ENCODE results near the gene PCDHGA7.
A peak's percentile ranks its signal among the peaks of the same experiment; 100 is the strongest.
"Not testable (repeated sequence)": the region's sequence is repeated elsewhere in the genome, so short reads cannot be mapped to it uniquely, and the experiment has no call there.

The PCDHGA7 gene

DNA sequence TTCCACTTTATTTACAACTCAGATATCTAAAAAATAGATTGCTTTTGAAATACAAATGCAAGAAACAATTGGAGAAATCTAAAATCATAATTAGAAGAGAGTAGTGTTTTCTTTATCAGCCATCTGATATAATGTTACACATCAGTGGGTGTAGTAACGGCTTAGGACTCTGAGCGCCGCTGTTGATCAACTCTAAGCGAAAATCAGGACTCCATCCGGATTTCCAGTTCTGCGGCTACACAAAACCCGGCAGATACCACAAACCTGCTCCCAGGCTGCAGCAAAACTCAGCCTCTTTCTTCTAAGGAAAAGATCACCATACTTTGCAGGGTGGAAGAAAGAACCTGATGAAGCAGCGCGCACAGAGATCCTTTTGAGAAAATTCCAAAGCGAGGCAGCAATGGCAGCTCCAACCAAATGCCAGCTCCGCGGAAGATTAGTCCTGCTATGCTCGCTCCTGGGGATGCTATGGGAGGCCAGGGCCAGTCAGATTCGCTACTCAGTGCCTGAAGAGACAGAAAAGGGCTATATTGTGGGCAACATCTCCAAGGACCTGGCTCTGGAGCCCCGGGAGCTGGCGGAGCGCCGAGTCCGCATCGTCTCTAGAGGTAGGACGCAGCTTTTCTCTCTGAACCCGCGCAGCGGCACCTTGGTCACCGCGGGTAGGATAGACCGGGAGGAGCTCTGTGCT lies 20.2 kb downstream of the PCDHGA7 start, which contains the start of gene PCDHGA9:
TSS of gene PCDHGA9 (plus strand) at position 226 of the 691 bp plus-strand sequence. CDS start at position 401, 175 bp downstream.
- H3K27me3 ChIP-seq (ENCODE audit: control insufficient read depth, insufficient read depth, low read length), result no peaks in the 10 kb centered on the region
- WGBS (ENCODE audit: insufficient coverage, insufficient read length), result no CpG with 5 or more reads among the region's 27 CpGs
- H3K9me3 ChIP-seq (ENCODE audit: control insufficient read depth, insufficient read depth, low read length), result no peaks in the 10 kb centered on the region; the same call in 1 of the 2 replicates
- no peak within 1 kb of the TSS for H3K4me3 ChIP-seq (ENCODE audit: low read length)
- H3K27ac ChIP-seq (ENCODE audit: low read length), result no peak within 1 kb of the TSS
- no peaks in the 10 kb centered on the region for H3K36me3 ChIP-seq (ENCODE audit: control insufficient read depth, insufficient read depth, low read length)
- no peaks in the 10 kb centered on the region for H3K4me1 ChIP-seq (ENCODE audit: control insufficient read depth, insufficient read depth, low read length)
- no peak for DNase-seq (ENCODE audit: low read depth, low spot score)

DNA sequence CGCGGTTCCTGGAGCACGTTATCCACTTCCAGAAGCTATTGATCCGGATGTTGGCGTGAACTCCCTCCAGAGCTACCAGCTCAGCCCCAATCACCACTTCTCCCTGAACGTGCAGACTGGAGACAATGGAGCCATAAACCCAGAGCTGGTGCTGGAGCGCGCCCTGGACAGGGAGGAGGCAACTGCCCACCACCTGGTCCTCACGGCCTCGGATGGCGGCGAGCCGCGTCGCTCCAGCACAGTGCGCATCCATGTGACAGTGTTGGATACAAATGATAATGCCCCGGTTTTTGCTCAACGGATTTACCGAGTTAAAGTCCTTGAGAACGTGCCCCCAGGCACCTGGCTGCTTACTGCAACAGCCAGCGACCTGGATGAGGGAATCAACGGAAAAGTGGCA lies 20.8 kb downstream of the PCDHGA7 start:
- H3K4me3 ChIP-seq (ENCODE audit: low read length), result no peak overlapping the region
- no peak for DNase-seq (ENCODE audit: low read depth, low spot score)
- H3K4me1 ChIP-seq (ENCODE audit: control insufficient read depth, insufficient read depth, low read length), result no peaks in the 10 kb centered on the region
- no CpG with 5 or more reads among the region's 22 CpGs for WGBS (ENCODE audit: insufficient coverage, insufficient read length)
- no peaks in the 10 kb centered on the region for H3K27me3 ChIP-seq (ENCODE audit: control insufficient read depth, insufficient read depth, low read length)
- no peaks in the 10 kb centered on the region for H3K36me3 ChIP-seq (ENCODE audit: control insufficient read depth, insufficient read depth, low read length)
- no peaks in the 10 kb centered on the region; the same call in 1 of the 2 replicates for H3K9me3 ChIP-seq (ENCODE audit: control insufficient read depth, insufficient read depth, low read length)
- H3K27ac ChIP-seq (ENCODE audit: low read length), result no peak overlapping the region

DNA sequence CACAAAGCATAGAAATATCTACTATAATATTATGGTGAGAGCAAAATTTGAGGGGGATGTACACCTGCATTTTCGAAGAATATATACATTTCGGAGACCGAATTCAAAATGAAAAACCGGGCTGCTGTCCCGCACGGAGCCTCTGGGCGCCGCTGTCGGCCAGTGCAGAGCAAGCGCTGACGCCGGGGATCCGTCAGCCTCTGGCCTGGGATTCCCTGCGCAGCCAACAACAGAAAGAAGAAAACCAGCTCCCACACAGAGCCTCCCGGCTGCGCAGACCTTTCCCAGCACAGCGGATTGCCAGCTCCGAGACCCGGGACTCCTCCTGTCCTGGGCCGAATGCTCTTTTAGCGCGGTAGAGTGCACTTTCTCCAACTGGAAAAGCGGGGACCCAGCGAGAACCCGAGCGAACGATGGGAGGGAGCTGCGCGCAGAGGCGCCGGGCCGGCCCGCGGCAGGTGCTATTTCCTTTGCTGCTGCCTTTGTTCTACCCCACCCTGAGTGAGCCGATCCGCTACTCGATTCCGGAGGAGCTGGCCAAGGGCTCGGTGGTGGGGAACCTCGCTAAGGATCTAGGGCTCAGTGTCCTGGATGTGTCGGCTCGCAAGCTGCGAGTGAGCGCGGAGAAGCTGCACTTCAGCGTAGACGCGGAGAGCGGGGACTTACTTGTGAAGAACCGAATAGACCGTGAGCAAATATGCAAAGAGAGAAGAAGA lies 25.4 kb downstream of the PCDHGA7 start, which contains the start of gene PCDHGB6:
TSS of gene PCDHGB6 (plus strand) at position 232 of the 716 bp plus-strand sequence. CDS start at position 414, 182 bp downstream.
- not testable (repeated sequence) for H3K27ac ChIP-seq (ENCODE audit: low read length); H3K9me3 ChIP-seq (ENCODE audit: control insufficient read depth, insufficient read depth, low read length); DNase-seq (ENCODE audit: low read depth, low spot score); H3K27me3 ChIP-seq (ENCODE audit: control insufficient read depth, insufficient read depth, low read length); H3K36me3 ChIP-seq (ENCODE audit: control insufficient read depth, insufficient read depth, low read length); H3K4me1 ChIP-seq (ENCODE audit: control insufficient read depth, insufficient read depth, low read length)
- no CpG with 5 or more reads among the region's 51 CpGs for WGBS (ENCODE audit: insufficient coverage, insufficient read length)
- H3K4me3 ChIP-seq (ENCODE audit: low read length), result peak within 1 kb of the TSS; percentile 48; the same call in 1 of the 2 replicates

DNA sequence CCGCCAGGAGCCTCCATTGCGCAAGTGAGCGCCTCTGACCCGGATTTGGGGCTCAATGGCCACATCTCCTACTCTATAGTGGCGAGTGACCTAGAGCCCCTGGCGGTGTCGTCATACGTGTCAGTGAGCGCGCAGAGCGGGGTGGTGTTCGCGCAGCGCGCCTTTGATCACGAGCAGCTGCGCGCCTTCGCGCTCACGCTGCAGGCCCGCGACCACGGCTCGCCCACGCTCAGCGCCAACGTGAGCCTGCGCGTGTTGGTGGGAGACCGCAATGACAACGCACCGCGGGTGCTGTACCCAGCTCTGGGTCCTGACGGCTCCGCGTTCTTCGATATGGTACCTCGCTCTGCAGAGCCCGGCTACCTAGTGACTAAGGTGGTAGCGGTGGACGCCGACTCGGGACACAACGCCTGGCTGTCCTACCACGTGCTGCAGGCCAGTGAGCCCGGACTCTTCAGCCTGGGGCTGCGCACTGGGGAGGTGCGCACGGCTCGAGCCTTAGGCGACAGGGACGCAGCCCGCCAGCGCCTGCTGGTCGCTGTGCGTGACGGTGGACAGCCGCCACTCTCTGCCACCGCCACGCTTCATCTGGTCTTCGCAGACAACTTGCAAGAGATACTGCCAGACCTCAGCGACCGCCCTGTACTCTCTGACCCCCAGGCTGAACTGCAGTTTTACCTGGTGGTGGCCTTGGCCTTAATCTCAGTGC lies 27.2 kb downstream of the PCDHGA7 start:
- Histone ChIP-seq H3K4me3 (ENCODE audit: low read length) (no peak overlapping the region), H3K36me3 (ENCODE audit: control insufficient read depth, insufficient read depth, low read length) (peaks cover 3% of the 10 kb centered on the region; the same call in 1 of the 2 replicates), H3K9me3 (ENCODE audit: control insufficient read depth, insufficient read depth, low read length) (no peaks in the 10 kb centered on the region), H3K4me1 (ENCODE audit: control insufficient read depth, insufficient read depth, low read length) (no peaks in the 10 kb centered on the region), H3K27ac (ENCODE audit: low read length) (no peak overlapping the region), H3K27me3 (ENCODE audit: control insufficient read depth, insufficient read depth, low read length) (peaks cover 1% of the 10 kb centered on the region; the same call in 1 of the 2 replicates)
- no CpG with 5 or more reads among the region's 64 CpGs for WGBS (ENCODE audit: insufficient coverage, insufficient read length)
- DNase-seq (ENCODE audit: low read depth, low spot score), result no peak

DNA sequence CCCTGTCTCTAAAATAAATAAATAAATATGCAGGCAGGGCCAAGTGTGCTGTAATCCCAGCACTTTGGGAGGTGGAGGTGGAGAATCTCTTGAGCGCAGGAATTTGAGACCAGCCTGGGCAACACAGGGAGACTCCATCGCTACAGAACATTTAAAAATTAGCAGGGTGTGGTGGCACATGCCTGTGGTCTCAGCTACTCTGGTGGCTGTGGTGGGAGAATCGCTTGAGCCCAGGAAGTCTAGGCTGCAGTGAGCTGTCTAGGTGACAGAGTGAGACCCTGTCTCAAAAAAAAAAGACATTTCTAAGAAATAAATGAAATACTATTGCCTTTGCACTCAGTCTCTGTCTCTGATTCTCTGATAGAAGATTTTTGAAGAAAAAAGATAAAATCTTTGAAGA lies 29.0 kb downstream of the PCDHGA7 start:
- WGBS (ENCODE audit: insufficient coverage, insufficient read length), result no CpG with 5 or more reads among the region's 3 CpGs
- Histone ChIP-seq H3K4me3 (ENCODE audit: low read length) (no peak overlapping the region), H3K27ac (ENCODE audit: low read length) (no peak overlapping the region), H3K9me3 (ENCODE audit: control insufficient read depth, insufficient read depth, low read length) (no peaks in the 10 kb centered on the region), H3K27me3 (ENCODE audit: control insufficient read depth, insufficient read depth, low read length) (peaks cover 1% of the 10 kb centered on the region; the same call in 1 of the 2 replicates), H3K36me3 (ENCODE audit: control insufficient read depth, insufficient read depth, low read length) (peaks cover 3% of the 10 kb centered on the region; the same call in 1 of the 2 replicates), H3K4me1 (ENCODE audit: control insufficient read depth, insufficient read depth, low read length) (no peaks in the 10 kb centered on the region)
- DNase-seq (ENCODE audit: low read depth, low spot score), result no peak

DNA sequence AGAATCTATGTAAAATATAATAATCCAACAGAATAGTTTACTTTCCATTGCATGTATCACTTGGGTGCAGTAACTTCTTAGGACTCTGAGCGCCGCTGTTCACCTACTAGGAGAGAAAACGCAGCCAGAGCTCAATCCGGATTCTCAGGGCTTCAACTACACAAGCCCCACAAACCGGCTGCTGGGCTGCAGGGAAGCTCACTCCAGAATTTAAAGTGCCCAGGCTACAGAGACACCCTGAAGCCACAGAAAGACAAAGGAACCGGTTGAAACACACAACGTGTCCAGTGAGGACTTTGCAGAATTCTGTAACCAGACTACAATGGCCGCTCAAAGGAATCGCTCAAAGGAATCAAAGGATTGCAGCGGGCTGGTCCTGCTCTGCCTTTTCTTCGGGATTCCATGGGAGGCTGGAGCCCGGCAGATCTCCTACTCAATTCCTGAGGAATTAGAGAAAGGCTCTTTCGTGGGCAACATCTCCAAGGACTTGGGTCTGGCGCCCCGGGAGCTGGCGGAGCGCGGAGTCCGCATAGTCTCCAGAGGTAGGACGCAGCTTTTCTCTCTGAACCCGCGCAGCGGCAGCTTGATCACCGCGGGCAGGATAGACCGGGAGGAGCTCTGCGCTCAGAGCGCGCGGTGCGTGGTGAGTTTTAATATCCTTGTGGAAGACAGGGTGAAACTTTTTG lies 30.5 kb downstream of the PCDHGA7 start, which contains the start of gene PCDHGA10:
TSS of gene PCDHGA10 (plus strand) at position 134 of the 686 bp plus-strand sequence. CDS start at position 323, 189 bp downstream.
- Histone ChIP-seq H3K4me3 (ENCODE audit: low read length) (peak within 1 kb of the TSS; percentile 84), H3K27me3 (ENCODE audit: control insufficient read depth, insufficient read depth, low read length) (peaks cover 1% of the 10 kb centered on the region; the same call in 1 of the 2 replicates), H3K36me3 (ENCODE audit: control insufficient read depth, insufficient read depth, low read length) (peaks cover 3% of the 10 kb centered on the region; the same call in 1 of the 2 replicates), H3K27ac (ENCODE audit: low read length) (no peak within 1 kb of the TSS), H3K4me1 (ENCODE audit: control insufficient read depth, insufficient read depth, low read length) (no peaks in the 10 kb centered on the region), H3K9me3 (ENCODE audit: control insufficient read depth, insufficient read depth, low read length) (no peaks in the 10 kb centered on the region)
- no CpG with 5 or more reads among the region's 31 CpGs for WGBS (ENCODE audit: insufficient coverage, insufficient read length)
- no peak for DNase-seq (ENCODE audit: low read depth, low spot score)

DNA sequence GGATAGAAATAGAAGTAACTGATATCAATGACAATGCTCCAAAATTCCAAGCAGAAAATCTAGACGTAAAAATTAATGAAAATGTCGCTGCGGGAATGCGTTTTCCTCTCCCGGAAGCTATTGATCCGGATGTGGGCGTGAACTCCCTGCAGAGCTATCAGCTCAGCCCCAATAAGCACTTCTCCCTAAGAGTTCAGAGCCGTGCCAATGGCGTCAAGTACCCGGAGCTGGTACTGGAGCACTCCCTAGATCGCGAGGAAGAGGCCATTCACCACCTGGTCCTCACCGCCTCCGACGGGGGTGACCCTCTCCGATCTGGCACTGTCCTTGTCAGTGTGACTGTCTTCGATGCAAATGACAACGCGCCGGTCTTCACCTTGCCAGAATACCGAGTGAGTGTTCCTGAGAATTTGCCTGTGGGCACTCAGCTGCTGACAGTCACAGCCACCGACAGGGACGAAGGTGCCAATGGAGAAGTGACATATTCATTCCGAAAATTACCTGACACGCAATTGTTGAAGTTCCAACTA lies 31.1 kb downstream of the PCDHGA7 start:
- WGBS (ENCODE audit: insufficient coverage, insufficient read length), result no CpG with 5 or more reads among the region's 25 CpGs
- Histone ChIP-seq H3K27me3 (ENCODE audit: control insufficient read depth, insufficient read depth, low read length) (peaks cover 1% of the 10 kb centered on the region; the same call in 1 of the 2 replicates), H3K4me3 (ENCODE audit: low read length) (peak overlapping the region; percentile 84), H3K36me3 (ENCODE audit: control insufficient read depth, insufficient read depth, low read length) (peaks cover 3% of the 10 kb centered on the region; the same call in 1 of the 2 replicates), H3K27ac (ENCODE audit: low read length) (no peak overlapping the region), H3K9me3 (ENCODE audit: control insufficient read depth, insufficient read depth, low read length) (no peaks in the 10 kb centered on the region), H3K4me1 (ENCODE audit: control insufficient read depth, insufficient read depth, low read length) (no peaks in the 10 kb centered on the region)
- DNase-seq (ENCODE audit: low read depth, low spot score), result no peak

DNA sequence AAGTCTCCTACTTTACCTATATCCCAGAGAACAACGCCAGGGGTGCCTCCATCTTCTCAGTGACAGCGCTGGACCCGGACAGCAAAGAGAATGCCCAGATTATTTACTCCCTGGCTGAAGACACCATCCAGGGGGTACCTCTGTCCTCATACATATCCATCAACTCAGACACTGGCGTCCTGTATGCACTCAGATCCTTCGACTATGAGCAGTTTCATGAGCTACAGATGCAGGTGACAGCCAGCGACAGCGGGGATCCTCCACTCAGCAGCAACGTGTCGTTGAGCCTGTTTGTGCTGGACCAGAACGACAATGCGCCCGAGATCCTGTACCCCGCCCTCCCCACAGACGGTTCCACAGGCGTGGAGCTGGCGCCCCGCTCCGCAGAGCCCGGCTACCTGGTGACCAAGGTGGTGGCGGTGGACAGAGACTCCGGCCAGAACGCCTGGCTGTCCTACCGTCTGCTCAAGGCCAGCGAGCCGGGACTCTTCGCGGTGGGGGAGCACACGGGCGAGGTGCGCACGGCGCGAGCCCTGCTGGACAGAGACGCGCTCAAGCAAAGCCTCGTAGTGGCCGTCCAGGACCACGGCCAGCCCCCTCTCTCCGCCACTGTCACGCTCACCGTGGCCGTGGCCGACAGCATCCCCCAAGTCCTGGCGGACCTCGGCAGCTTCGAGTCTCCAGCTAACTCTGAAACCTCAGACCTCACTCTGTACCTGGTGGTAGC lies 32.2 kb downstream of the PCDHGA7 start:
- not testable (repeated sequence) for H3K4me3 ChIP-seq (ENCODE audit: low read length); H3K4me1 ChIP-seq (ENCODE audit: control insufficient read depth, insufficient read depth, low read length)

DNA sequence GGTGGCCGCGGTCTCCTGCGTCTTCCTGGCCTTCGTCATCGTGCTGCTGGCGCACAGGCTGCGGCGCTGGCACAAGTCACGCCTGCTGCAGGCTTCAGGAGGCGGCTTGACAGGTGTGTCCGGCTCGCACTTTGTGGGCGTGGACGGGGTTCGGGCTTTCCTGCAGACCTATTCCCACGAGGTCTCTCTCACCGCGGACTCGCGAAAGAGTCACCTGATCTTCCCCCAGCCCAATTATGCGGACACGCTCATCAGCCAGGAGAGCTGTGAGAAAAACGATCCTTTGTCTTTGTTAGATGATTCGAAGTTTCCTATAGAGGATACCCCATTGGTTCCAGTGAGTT lies 32.7 kb downstream of the PCDHGA7 start:
- H3K27me3 ChIP-seq (ENCODE audit: control insufficient read depth, insufficient read depth, low read length); DNase-seq (ENCODE audit: low read depth, low spot score); H3K9me3 ChIP-seq (ENCODE audit: control insufficient read depth, insufficient read depth, low read length); H3K27ac ChIP-seq (ENCODE audit: low read length); H3K4me3 ChIP-seq (ENCODE audit: low read length); H3K36me3 ChIP-seq (ENCODE audit: control insufficient read depth, insufficient read depth, low read length); H3K4me1 ChIP-seq (ENCODE audit: control insufficient read depth, insufficient read depth, low read length): not testable (repeated sequence)
- WGBS (ENCODE audit: insufficient coverage, insufficient read length), result no CpG with 5 or more reads among the region's 24 CpGs

More for the DNA sequence above, 32.2 kb downstream of the PCDHGA7 start:
- WGBS (ENCODE audit: insufficient coverage, insufficient read length), result no CpG with 5 or more reads among the region's 46 CpGs
- not testable (repeated sequence) for H3K9me3 ChIP-seq (ENCODE audit: control insufficient read depth, insufficient read depth, low read length); DNase-seq (ENCODE audit: low read depth, low spot score); H3K27ac ChIP-seq (ENCODE audit: low read length); H3K27me3 ChIP-seq (ENCODE audit: control insufficient read depth, insufficient read depth, low read length); H3K36me3 ChIP-seq (ENCODE audit: control insufficient read depth, insufficient read depth, low read length)
